Measurements from ENCODE around the gene HDAC4.

The HDAC4 gene

DNA sequence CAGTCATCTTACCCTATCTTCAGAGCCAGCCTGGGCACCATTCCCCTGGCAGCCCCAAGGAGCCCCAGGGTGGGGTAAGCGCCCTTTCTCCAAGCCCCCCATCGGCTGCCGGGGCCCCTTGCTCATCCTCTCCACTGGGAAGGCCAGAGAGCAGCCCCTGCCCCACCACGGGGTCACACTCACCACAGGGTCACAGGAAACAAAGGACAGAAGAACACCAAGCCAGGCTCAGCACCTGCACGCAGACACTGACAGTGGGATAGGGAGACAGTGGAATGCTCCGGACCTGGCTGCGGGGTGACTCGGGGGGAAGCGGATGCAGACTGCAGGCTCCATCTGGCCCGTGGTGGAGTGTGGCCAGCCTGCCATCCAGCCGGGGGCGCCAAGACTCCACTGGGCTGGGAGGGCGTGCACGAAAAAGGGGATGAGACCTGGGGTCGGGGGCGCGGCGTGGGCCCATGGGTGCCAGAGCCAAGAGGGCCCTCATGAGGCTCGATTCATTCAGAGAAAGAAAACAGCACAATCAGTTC, 21.1 kb downstream of the HDAC4 start:
- no peak for DNase-seq (ENCODE audit: low read depth)
- no peak overlapping the region for H3K4me3 ChIP-seq (ENCODE audit: low read depth, low read length)
- TF ChIP-seq, protein P1, sequence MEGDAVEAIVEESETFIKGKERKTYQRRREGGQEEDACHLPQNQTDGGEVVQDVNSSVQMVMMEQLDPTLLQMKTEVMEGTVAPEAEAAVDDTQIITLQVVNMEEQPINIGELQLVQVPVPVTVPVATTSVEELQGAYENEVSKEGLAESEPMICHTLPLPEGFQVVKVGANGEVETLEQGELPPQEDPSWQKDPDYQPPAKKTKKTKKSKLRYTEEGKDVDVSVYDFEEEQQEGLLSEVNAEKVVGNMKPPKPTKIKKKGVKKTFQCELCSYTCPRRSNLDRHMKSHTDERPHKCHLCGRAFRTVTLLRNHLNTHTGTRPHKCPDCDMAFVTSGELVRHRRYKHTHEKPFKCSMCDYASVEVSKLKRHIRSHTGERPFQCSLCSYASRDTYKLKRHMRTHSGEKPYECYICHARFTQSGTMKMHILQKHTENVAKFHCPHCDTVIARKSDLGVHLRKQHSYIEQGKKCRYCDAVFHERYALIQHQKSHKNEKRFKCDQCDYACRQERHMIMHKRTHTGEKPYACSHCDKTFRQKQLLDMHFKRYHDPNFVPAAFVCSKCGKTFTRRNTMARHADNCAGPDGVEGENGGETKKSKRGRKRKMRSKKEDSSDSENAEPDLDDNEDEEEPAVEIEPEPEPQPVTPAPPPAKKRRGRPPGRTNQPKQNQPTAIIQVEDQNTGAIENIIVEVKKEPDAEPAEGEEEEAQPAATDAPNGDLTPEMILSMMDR (IDR thresholded peaks at IDR 0.05; ENCODE audit: insufficient read depth, low read depth, low read length, missing control alignments) = no peak

DNA sequence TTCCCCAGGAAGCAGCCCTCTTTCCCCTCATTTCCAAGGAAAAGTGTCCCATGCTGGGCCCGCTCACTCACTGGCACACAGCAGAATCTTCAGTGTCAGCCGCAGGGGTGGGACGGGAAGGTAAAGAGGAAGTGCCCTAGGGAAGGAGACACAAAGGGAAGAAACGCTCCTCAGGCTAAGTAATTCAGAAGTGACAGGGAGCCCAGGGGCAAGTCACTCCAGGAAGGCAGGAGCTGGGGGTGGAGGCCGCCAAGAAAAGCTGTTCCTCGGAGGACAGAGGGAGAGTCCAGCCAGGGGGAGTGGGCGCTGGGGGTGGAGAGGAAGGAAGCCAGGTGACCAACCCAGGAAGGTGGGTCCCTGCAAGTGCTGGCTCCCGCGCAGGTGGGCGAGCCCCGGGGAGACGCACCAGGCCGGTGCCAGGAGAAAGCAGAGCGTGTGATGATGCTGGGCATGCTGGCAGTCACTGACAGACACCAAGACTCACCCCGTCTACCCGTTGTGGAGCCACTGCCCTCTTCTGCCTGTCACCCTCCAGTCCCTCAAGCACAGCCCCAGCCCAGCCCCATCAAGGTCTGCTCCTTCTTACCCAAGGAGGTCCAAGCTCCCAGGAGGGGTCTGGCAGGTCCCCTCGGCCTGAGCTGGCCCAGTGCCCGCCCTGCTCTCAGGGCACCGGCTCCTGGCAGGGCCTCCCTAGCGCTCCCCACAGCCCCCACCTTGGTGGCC, 21.7 kb downstream of the HDAC4 start:
- no peak for DNase-seq (ENCODE audit: low read depth)
- TF ChIP-seq, protein P1 (IDR thresholded peaks at IDR 0.05; ENCODE audit: insufficient read depth, low read depth, low read length, missing control alignments) = no peak
- no peak overlapping the region for H3K4me3 ChIP-seq (ENCODE audit: low read depth, low read length)

DNA sequence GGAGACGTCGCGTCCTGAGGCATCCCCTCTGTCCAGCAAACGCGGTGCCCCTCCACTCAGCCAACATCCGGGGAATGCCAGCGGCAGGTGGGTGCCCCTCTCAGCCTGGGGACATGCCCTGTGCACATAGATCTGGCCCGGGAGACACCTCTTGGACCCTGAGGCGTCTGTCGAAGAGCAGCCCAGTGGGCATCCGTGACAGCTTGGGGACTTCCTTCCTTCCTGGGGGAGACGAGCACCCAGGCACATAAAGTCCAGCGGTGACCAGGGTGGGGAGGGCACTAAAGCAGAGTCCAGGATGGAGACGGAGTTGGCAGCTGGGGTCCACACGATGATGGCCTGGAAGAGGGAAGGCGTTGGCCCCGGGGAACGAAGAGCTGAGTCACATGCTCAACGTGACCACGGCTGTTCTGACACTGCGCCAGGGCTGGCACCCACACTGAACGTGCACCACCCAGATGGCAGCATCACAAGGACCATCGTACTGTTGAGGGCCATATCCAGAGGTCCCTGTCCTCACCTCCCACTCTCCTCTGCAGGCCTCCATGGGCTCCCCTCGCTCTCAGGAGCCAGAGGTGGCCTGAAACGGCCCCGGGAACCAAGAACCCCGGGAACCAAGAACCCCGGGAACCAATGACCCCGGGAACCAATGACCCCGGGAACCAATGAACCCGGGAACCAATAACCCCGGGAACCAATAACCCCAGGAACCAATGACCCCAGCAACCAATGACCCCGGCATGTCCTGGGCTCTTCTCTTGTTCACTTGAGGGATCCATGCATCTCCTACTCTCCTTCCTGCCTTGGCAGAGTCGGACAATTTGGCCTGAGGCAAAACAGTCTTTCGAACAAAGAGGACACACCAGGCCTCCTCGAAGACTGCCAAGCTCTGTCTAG, 22.6 kb downstream of the HDAC4 start:
- TF ChIP-seq, protein P1 (IDR thresholded peaks at IDR 0.05; ENCODE audit: insufficient read depth, low read depth, low read length, missing control alignments) = no peak
- no peak for DNase-seq (ENCODE audit: low read depth)
- no peak overlapping the region for H3K4me3 ChIP-seq (ENCODE audit: low read depth, low read length)

DNA sequence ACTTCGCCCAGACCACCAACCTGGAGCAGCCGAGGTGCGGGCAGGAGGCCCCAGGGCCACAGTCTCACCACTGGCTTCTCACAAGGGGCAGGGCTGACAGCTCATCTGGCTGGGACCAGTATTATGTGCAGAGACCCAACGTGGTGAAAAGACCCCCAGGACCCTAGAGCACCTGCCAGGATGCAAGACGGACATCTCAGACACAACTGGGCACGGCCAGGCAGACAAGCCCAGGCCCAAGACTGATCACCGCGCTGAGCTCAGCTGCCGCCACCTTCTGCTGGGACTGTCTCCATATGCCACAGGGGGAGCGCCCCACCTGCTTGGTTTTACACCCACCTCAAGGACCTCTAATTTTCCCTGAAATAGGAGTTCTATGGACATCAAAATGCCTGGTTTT, 23.2 kb downstream of the HDAC4 start:
- H3K4me3 ChIP-seq (ENCODE audit: low read depth, low read length) = no peak overlapping the region
- DNase-seq (ENCODE audit: low read depth) = no peak
- TF ChIP-seq, protein P1 (IDR thresholded peaks at IDR 0.05; ENCODE audit: insufficient read depth, low read depth, low read length, missing control alignments) = no peak

DNA sequence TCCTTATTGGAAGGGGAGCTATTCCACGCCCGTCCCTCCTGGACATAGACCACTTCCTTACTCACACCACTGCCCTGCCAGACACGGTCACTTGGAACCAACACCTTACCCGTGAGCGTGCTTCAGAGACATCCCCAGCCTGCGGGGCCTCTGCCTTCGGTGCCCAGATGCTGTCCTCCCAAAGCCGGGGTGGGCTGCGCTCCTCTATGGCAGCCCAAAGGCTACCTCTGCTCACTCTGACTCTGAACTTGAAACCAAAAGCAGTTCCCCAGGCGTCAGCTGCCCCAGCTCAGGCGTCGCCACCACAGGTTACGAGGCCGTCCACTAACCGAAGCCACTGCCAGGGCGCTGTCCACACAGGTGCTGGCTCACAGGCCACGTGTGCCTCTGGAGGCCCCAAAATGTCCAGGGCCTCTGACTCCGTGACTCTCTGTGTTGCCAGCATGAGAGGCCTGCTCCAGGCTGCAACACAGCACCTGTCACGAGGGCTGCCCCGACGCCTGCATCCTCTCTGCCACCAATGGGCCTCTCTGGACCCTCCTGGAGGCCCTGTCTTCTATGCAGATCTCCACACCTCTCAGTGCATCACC, 23.8 kb downstream of the HDAC4 start:
- no peak for DNase-seq (ENCODE audit: low read depth)
- no peak overlapping the region for H3K4me3 ChIP-seq (ENCODE audit: low read depth, low read length)
- TF ChIP-seq, protein P1 (IDR thresholded peaks at IDR 0.05; ENCODE audit: insufficient read depth, low read depth, low read length, missing control alignments) = no peak

DNA sequence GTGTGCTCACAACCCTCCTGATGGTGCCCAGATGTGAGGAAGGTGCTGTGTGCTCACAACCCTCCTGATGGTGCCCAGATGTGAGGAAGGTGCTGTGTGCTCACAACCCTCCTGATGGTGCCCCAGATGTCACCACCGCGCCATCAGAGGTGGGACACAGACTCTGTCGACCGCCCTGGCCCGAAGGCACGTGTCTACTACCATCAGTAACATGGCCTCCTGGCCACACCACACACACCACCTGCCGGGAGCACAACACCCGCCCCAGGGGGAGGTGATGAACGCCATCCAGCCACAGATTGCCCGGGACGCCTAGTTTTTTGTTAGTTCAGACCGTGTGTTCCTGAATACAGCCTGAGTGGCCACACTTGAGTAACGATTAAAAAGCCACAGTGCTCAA, 24.5 kb downstream of the HDAC4 start:
- no peak for DNase-seq (ENCODE audit: low read depth)
- TF ChIP-seq, protein P1 (IDR thresholded peaks at IDR 0.05; ENCODE audit: insufficient read depth, low read depth, low read length, missing control alignments) = no peak
- H3K4me3 ChIP-seq (ENCODE audit: low read depth, low read length) = no peak overlapping the region

Data from GM12865 (cell line).